ENCODE data around the gene CCDC81. TPM values are rescaled to one million over a fixed set of nuclear protein-coding genes. Genes with fewer than 3 reads are reported as not detected.

Gene CCDC81
- total RNA-seq, 4 donors from 2014 or later = 0.51 to 1.1 TPM; not detected in 2

DNA sequence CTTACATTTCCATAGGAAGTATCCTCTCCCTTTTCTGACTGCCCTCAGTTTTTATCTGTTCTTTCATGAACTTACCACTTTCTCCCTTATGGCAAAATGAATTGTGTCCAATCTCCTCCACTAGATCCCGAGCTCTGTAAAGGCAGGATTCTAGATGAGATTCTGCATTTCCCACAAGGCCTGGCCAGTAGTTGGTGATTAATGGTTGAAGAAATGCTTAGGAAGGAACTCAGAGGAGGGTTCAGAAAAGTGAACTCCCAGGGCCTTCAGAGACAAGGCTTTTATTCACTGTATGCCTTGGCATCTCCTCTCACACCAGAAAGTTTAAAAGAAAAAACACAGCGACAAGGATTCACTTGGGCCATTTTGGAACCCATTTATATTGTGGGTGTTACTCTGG lies 66.2 kb downstream of the CCDC81 start:
- TF ChIP-seq, protein P1, sequence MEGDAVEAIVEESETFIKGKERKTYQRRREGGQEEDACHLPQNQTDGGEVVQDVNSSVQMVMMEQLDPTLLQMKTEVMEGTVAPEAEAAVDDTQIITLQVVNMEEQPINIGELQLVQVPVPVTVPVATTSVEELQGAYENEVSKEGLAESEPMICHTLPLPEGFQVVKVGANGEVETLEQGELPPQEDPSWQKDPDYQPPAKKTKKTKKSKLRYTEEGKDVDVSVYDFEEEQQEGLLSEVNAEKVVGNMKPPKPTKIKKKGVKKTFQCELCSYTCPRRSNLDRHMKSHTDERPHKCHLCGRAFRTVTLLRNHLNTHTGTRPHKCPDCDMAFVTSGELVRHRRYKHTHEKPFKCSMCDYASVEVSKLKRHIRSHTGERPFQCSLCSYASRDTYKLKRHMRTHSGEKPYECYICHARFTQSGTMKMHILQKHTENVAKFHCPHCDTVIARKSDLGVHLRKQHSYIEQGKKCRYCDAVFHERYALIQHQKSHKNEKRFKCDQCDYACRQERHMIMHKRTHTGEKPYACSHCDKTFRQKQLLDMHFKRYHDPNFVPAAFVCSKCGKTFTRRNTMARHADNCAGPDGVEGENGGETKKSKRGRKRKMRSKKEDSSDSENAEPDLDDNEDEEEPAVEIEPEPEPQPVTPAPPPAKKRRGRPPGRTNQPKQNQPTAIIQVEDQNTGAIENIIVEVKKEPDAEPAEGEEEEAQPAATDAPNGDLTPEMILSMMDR (IDR thresholded peaks at IDR 0.05; ENCODE audit: low read depth) = no peak

DNA sequence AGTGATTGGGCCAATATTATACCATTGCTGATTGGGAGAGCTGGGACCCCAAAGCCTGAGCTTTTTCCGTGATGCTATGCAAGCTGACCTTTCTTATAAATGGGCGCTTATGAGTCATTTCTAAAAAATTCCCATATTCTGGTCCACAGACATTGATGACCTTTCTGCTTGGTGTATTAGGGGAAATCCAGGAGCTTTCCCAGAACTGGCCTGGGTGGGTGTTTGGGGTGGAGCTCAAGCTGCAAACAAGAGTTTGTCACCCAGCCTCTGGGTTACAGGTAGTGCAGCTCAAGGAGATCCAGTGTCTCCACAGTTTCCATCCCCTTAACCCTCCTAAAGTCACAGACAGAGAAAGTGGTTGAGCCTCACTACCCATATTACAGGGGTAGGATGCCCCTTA lies 67.7 kb downstream of the CCDC81 start:
- TF ChIP-seq, protein P1 (IDR thresholded peaks at IDR 0.05; ENCODE audit: low read depth) = no peak

DNA sequence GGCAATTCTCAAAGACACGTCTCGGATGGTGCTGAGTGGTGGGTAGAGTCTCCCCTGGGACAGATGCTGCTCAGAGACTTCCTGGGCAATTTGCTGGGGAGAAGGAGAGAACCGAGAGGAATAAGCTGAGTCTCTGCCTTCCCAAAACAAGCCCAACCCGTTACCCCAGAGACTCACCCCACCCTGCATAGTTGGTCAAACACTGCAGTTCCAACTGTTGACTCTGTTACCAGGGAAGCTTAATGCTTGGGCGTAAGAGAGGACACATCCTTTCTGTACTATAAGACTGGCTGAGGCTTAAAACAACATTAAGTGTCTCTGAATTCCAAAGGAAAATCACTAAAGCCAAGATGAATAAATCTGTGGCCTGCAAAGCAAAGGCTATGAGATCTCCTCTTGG lies 68.1 kb downstream of the CCDC81 start:
- TF ChIP-seq, protein P1 (IDR thresholded peaks at IDR 0.05; ENCODE audit: low read depth) = no peak

DNA sequence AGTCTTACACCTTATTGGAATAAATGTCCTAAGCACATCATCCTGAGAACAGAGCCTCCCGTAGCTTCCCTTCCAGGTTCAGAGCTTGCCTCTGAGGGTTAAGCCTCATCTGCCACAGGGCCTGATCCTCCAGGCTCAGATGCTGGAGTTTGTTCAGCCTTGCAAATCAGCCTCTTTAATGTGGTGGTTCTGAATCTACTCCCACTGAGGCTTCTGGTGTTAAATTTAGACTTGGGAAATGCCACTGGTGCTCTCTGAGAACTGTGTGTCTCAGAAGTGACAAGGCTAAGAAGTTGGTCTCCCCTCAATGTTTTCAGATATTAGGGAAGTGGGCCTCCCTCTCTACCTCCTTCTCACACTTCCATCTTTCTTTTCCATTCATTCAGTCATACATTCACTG lies 68.7 kb downstream of the CCDC81 start:
- TF ChIP-seq, protein P1 (IDR thresholded peaks at IDR 0.05; ENCODE audit: low read depth) = no peak

DNA sequence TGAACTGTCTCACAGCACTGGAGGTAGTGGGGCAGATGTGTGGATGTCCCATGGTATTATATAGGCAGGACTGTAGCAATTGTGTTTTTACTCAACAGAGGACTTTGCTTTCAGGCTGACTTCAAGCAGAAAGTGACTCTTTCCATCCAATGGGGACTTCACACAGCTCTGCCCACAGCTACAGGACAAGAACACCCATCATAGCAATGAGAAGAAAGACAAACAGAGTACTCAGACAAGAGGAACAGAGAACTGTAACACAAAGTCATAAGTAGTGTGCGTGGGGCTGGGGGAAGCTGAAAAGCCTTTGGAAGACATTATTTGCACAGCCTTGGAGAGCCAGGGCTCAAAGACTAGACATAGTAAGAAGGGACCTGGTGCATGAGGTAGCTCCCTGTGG lies 70.3 kb downstream of the CCDC81 start:
- TF ChIP-seq, protein P1 (IDR thresholded peaks at IDR 0.05; ENCODE audit: low read depth) = no peak

DNA sequence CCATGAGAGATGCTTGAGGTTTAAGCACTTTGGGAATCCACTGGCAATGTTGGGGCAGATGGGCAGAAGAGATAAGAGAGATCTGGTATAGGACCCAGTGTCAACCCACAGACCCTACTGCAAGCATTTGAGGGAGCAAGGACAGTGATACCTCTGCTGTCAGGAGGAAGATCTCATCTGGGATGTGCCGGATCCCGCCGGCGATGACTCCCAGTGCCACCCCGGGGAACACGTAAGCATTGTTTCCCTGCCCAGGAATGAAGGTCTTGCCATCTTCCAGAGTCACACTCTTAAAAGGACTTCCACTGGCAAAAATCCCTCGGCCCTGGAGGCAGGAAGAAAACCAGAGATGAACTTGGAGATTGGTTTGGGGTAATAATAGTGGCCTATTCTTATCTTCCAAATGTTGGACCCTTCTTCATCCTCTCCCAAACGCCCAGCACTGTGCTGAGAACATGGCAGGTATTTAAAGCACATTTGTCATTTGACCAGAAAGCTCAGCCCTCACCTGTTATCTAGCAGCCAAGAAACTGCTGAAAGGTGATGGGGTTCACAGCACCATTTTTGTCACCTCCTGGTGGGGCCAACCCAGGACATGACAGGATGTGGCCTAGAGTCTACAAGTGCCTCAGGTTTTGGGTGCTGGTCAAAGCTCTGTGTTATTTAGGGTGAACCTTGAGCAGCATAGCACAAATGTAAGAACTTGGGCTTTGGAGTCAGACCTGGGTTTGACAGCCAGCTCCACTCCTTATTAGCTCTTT lies 71.7 kb downstream of the CCDC81 start:
- TF ChIP-seq, protein P1 (IDR thresholded peaks at IDR 0.05; ENCODE audit: low read depth) = no peak

DNA sequence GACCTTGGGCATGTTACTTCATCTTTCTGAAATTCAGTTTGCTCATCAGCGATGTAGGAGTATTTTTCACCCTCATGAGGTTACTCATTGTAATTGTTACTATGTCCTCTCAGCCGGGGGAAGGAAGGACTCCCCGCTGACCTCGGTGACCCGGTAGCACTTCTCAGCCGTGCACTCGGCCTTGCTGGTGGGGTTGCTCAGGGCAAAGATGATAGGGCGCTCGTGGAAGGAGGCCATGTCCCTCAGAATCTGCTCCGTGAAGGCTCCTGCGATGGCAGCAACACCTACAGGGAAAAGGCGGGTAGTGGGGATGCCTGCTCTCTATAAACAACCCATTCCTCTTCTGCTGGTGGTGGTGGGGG lies 72.2 kb downstream of the CCDC81 start:
- TF ChIP-seq, protein P1 (IDR thresholded peaks at IDR 0.05; ENCODE audit: low read depth) = no peak
